ENCODE results near the gene VTI1A. TPM values are rescaled to one million over a fixed set of nuclear protein-coding genes. Genes with fewer than 3 reads are reported as not detected.

Gene VTI1A
- total RNA-seq, 1 experiment from 2014 or later: 15.7 TPM

DNA sequence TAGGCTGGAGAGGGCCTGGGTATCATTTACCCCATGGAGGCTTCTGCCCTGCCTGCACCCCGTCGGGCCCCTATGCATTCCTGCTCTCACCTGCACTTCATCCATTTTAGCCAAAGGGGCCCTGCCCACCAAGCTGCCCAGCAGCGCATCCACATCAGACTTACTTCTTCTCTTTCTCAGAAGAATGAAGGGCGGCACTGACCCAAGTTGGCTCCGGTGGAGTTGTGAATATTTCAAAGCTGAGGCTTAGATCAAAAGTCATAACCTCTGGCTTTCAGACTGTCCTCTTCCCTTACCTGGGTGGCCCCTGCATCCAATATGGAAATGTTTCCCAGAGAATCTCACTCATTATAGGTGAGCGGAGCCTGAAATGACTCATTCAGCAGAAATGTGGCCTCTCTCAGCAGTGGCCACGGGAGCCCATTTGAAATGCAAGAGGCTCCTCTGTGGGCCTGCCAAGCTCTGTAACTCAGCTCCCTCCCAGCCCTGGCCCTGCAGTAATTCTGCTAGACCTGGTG lies 385.4 kb downstream of the VTI1A start:
- DNase-seq (ENCODE audit: low read depth): peak; percentile 29

- DNase-seq (ENCODE audit: low read depth): no peak
Observed at GRCh38 chr10:112832959-112833358, 385.9 kb downstream of the VTI1A start.

DNA sequence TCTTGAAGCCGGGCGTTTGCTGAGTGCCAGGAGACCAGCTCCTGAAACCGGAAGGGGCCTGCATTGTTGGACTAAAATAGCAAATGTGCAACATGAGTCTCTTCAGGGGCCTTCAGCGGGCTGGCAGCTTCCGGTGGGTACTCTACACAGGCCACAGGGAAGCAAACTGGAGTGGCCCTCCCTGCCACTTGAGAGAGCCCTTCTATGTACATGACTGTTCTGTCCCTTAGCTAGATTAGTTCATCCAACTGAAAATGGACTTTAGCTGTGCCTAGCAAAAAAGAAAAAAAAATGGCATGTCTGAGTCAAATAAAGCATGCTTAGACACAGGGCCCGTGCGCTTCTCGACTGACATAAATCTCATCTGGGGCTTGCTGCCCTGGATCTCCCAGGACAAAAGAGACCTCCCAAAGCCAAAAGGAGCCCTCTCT lies 387.8 kb downstream of the VTI1A start:
- no peak for DNase-seq (ENCODE audit: low read depth)

GRCh38 chr10:112835217-112835715 lies 388.3 kb downstream of the VTI1A start:
- DNase-seq (ENCODE audit: low read depth): no peak

GRCh38 chr10:112835944-112836451 lies 389.0 kb downstream of the VTI1A start:
- DNase-seq (ENCODE audit: low read depth): no peak

GRCh38 chr10:112838784-112839481 lies 391.9 kb downstream of the VTI1A start:
- no peak for DNase-seq (ENCODE audit: low read depth)

DNA sequence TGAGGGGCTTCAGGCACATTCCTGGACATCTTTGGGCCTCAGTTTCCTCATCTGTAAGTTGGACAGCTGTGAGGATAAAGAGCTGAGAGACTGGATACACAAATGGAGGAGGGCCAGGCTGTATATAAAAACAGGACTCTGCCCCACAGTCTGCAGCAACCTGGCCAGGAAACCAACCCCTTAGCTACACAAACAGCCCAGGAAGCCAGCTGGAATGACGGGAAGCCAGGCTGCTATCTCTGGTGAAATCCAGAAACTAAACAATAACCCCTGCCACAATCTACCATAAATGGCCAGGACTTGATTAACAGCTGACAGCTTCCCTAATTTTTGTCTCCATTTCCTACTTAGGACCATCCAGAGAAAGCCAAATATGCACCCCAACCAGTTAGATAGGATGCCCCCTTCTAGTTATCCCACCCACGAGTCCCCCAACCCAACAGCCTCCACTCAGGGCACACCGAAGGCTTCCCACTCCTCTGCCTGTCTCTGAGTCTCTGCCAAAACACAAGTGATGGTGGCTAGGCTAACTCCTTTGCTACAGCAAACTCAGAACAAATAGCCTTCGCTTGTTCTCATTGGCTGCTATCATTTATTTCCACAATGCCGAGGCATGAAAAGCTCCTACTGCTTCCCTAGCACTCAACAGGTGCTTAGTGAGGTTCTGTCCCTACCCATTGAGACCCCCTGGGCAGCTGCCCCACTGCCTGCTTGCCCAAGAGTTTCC lies 393.1 kb downstream of the VTI1A start:
- no peak for DNase-seq (ENCODE audit: low read depth)

- DNase-seq (ENCODE audit: low read depth): no peak
Observed at GRCh38 chr10:112841549-112841948, 394.5 kb downstream of the VTI1A start.

DNA sequence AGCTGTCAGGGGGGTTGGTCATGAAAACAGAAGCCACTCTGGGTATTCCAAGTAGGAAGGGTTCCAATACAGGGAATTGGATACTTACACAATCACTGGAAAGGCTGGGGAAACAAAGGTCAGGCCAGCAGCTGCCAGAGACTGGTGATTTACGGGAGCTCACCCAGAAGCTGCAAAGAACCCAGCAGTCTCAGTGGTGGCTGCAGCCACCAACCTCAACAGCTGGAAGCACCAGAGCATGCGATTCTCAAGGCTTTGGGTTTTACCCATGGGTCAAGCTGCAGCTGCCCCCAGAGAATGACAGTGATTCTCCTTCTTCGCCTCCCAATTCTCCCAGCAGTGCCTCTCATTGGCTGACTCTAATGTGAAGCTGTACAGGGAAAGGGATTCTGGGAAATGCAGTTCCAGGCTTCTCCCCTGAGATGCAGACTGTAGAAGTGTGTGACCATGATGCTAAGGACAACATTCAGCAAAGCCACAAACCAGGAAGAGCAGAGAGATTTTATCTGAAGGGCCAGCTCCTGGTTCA lies 395.9 kb downstream of the VTI1A start:
- no peak for DNase-seq (ENCODE audit: low read depth)

GRCh38 chr10:112843623-112844022 lies 396.6 kb downstream of the VTI1A start:
- no peak for DNase-seq (ENCODE audit: low read depth)

- no peak for DNase-seq (ENCODE audit: low read depth)
Observed at GRCh38 chr10:112844681-112845544, 397.9 kb downstream of the VTI1A start.

DNA sequence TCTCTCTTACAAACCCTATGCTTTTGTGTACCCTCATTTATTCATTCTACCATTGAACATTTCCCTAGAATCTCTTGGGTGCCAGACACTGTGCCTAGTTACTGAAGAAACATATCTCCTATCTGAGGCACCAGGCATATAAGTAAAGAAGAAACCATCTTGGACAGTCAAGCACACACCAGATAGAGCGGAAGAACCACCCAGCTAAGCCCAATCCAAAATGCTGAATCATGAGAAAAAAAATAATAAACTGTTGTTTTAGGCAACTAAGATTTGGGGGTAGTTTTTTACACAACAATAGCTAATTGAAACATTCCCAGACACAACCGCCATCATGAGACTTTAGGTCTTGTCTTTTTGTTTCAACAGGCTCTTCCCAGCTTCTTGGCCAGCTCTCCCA lies 400.8 kb downstream of the VTI1A start:
- no peak for DNase-seq (ENCODE audit: low read depth)

DNA sequence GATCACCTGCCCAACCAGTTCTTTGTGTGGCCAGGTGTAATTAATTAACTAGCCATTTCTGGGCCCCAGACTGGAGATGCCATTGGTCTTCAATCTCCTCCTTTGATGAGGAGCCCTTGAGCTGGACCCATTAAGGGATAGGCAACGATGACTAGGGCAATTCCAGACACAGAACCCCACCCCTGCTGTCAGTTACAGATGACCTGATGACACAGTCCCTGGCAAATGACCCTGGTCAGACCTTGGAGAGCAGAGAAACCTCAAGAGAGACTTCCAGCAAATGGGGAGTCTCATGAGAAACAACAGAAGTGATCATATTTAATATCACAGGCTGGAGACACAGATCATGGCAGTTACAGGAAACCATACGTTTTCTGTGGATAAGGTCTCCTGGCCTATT lies 401.2 kb downstream of the VTI1A start:
- DNase-seq (ENCODE audit: low read depth): no peak

DNA sequence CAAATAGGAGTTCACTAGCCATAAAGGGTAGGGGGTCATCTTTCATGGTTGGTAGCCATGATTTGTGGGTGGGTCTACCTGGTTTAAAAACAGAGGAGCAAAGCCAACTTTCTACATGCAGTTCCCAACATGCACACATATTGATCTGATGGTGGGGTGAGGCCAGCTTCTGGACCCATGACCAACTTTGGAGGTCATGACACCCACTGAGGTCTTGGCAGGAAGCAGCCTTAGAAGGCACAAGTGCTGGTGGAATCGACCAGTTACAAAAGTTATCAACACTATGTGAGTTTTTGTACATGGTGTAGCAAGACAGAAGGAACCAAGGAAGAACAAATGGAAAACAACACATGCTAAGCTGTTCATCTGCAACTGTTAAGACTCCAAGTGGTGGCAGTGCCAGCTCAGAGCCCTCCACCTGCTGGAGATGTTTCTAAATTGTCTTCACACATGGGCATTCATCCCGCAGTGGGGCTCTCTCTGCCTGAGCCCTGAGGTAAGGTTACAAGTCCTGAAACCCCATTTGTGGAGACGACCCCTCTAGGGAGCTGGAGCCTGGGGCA lies 401.9 kb downstream of the VTI1A start:
- DNase-seq (ENCODE audit: low read depth): no peak

GRCh38 chr10:112849546-112849945 lies 402.5 kb downstream of the VTI1A start:
- DNase-seq (ENCODE audit: low read depth): no peak

- no peak for DNase-seq (ENCODE audit: low read depth)
Observed at GRCh38 chr10:112851181-112851580, 404.2 kb downstream of the VTI1A start.

- DNase-seq (ENCODE audit: low read depth): no peak
Observed at GRCh38 chr10:112851588-112852211, 404.7 kb downstream of the VTI1A start.

GRCh38 chr10:112852306-112852705 lies 405.3 kb downstream of the VTI1A start:
- no peak for DNase-seq (ENCODE audit: low read depth)

GRCh38 chr10:112855134-112855533 lies 408.1 kb downstream of the VTI1A start:
- DNase-seq (ENCODE audit: low read depth): no peak

GRCh38 chr10:112857493-112857892 lies 410.5 kb downstream of the VTI1A start:
- no peak for DNase-seq (ENCODE audit: low read depth)

Measured in Daoy (cell line).